BE2C (cell line): ENCODE measurements around the gene RFC1.
"Not testable (repeated sequence)": the region's sequence is repeated elsewhere in the genome, so short reads cannot be mapped to it uniquely, and the experiment has no call there.

Experiments used
- DNase-seq: peaks from one replicate; pipeline ENCODE4 v3.0.0-alpha.2; 2020
- H3K27me3 ChIP-seq: fragments of 250-450 bp; sonication (Bioruptor Pico); 2 replicates; pipeline ENCODE4 v1.5.1; 2020; ENCODE audit warnings: mild to moderate bottlenecking
- H3K36me3 ChIP-seq: fragments of 250-450 bp; sonication (Bioruptor Pico); 2 replicates; pipeline ENCODE4 v1.5.1; 2020; ENCODE audit warnings: mild to moderate bottlenecking
- H3K4me1 ChIP-seq: fragments of 250-450 bp; sonication (Bioruptor Pico); 2 replicates; pipeline ENCODE4 v1.5.1; 2020
- H3K4me3 ChIP-seq: 2 replicates; pipeline ENCODE4 v1.5.1; 2011; ENCODE audit warnings: low read depth, low read length
- H3K9me3 ChIP-seq: fragments of 250-450 bp; sonication (Bioruptor Pico); 2 replicates; pipeline ENCODE4 v1.5.1; 2020
- CTCF ChIP-seq: IDR thresholded peaks from 2 replicates; pipeline ENCODE4 v1.5.1; 2012; ENCODE audit warnings: mild to moderate bottlenecking, low read depth, low read length

The RFC1 gene

GRCh38 chr4:39362827-39363226 is 3.3 kb downstream of the RFC1 start:
- H3K27me3 ChIP-seq, result no peaks in the 10 kb centered on the region
- no peaks in the 10 kb centered on the region; the same call in 1 of the 2 replicates for H3K36me3 ChIP-seq
- TF ChIP-seq CTCF, result no peak
- no peak overlapping the region for H3K4me3 ChIP-seq
- no peaks in the 10 kb centered on the region for H3K9me3 ChIP-seq
- DNase-seq, result no peak
- H3K4me1 ChIP-seq, result no peaks in the 10 kb centered on the region

DNA sequence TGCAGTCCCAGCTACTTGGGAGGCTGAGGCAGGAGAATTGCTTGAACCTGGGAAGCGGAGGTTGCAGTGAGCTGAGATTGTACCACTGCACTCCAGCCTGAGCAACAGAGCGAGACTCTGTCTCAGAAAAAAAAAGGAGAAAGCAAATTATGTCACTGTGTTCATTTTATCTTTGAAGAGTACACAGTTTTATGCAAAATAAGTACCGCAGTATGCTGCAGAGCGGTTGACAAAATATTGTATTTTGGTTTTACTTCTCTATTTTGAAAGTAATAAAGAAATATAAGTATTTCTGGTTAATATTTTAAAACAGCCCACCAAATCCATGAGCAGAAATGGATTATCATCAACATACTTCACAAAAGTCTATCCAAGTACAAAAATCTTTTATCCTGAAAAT is 5.6 kb downstream of the RFC1 start:
- DNase-seq, H3K4me1 ChIP-seq, H3K9me3 ChIP-seq, H3K4me3 ChIP-seq, H3K36me3 ChIP-seq, H3K27me3 ChIP-seq: not testable (repeated sequence)

GRCh38 chr4:39357002-39357401 is 9.2 kb downstream of the RFC1 start:
- Histone ChIP-seq H3K4me3 (no peak overlapping the region), H3K36me3 (no peaks in the 10 kb centered on the region; the same call in 1 of the 2 replicates), H3K27me3 (no peaks in the 10 kb centered on the region), H3K4me1 (peaks cover 5% of the 10 kb centered on the region), H3K9me3 (no peaks in the 10 kb centered on the region)
- TF ChIP-seq CTCF, result no peak
- DNase-seq, result no peak

DNA sequence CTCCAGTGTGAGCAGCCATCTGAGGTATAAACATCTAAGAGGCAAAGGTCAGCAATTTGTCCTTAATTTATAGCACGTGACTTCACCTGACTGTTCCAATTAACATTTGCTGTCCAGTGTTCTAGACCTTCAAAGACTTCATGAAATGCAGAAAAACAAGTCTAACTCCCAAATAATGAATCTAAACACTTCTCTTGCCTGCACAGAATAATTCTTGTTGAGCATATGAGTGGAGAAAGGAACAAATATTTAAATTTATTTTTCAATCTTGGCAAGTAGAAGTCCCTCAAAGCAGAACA is 12.0 kb downstream of the RFC1 start:
- TF ChIP-seq CTCF, result no peak
- Histone ChIP-seq H3K27me3 (no peaks in the 10 kb centered on the region), H3K9me3 (no peaks in the 10 kb centered on the region), H3K36me3 (peaks cover 21% of the 10 kb centered on the region), H3K4me3 (no peak overlapping the region), H3K4me1 (peaks cover 5% of the 10 kb centered on the region)
- DNase-seq, result no peak

DNA sequence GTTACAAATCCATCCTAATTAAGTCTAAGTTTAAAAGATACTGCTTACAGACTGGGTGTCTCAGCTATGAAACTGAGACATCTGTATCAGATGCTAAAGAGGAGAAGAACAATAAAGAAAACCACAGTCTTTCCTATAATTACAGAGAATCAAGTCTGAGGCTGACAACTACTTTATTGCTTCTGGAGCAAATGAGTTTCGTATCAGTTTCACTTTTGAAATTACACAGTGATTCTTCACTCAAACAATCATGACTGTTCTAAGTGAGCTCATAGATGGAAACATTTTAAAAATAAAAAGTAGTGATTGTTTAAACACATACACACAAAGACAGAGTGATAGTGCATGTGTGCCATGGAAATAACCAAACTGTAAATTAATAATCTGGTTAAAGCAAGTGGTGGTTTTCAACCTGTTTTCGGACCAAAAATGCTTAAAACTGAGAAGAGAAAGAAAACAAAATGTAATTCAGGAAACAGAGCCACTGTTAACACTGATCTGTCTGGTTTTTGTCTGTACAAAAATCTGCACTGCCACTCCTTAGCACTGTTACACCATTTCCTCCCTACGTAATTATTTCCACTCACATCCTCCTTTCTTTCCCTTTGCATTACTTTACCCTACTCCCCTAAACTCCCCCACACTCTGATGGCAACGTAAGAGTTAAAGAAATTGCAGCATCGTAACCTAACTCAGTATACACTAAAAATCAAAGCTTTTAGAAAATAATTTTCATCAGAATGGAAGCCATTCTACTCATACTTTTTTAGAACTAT is 12.5 kb downstream of the RFC1 start:
- no peak for TF ChIP-seq CTCF
- Histone ChIP-seq H3K4me1 (peaks cover 7% of the 10 kb centered on the region), H3K36me3 (peaks cover 25% of the 10 kb centered on the region), H3K4me3 (no peak overlapping the region), H3K27me3 (no peaks in the 10 kb centered on the region), H3K9me3 (no peaks in the 10 kb centered on the region)
- DNase-seq, result no peak

- not testable (repeated sequence) for H3K4me3 ChIP-seq, DNase-seq, H3K4me1 ChIP-seq, H3K9me3 ChIP-seq, H3K27me3 ChIP-seq
- peaks cover 25% of the 10 kb centered on the region for H3K36me3 ChIP-seq
Observed at GRCh38 chr4:39353149-39353477, 13.0 kb downstream of the RFC1 start.

DNA sequence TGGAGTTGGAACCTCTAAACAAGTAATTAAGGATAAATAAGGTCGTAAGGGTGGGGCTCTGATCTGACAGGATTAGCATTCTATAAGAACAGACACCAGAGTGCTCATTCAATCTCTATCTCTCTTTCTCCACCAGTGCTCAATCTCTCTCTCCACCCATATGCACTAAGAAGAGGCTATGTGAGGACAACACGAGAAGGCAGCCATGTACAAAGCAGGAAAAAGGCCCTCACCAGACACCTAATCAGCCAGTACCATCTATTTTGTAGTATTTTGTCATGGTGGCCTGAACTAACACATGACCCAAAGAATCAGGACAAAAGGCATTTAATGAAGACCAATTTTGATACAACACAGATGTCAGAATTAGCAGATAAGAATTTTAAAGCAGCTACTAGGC is 16.8 kb downstream of the RFC1 start:
- DNase-seq, result no peak
- H3K4me1 ChIP-seq, result peaks cover 13% of the 10 kb centered on the region
- H3K9me3 ChIP-seq, result no peaks in the 10 kb centered on the region
- H3K27me3 ChIP-seq, result no peaks in the 10 kb centered on the region
- H3K4me3 ChIP-seq, result no peak overlapping the region
- peaks cover 38% of the 10 kb centered on the region for H3K36me3 ChIP-seq
- TF ChIP-seq CTCF, result no peak
